Common myeloid progenitor, CD34-positive (primary cell): ENCODE results near the gene FANCC.
A peak's percentile ranks its signal among the peaks of the same experiment; 100 is the strongest.

ENCODE experiments used
- CTCF ChIA-PET: fragments of 350-600 bp; sonication (Branson Sonifier 250); formaldehyde crosslinking; loops from one replicate; lab custom pipeline; 2021; ENCODE audit warnings: antibody characterized with exemption; lab: Charles Lee
- POLR2A ChIA-PET: fragments of 350-600 bp; sonication (Branson Sonifier 250); formaldehyde crosslinking; loops from one replicate; lab custom pipeline; 2021; ENCODE audit warnings: antibody characterized with exemption; lab: Charles Lee
- DNase-seq, 3 donors: peaks; one replicate each; pipeline versions ENCODE4 v3.0.0 to v3.0.0-alpha.2; 2013
- H3K27ac ChIP-seq, 2 experiments: 1 replicate in 1 of 2; 2 replicates in 1 of 2; pipeline ENCODE4 v1.7.0; 2013; ENCODE audit warnings: inconsistent platforms in 2 of 2, low read length in 2 of 2, mild to moderate bottlenecking in 2 of 2, low read depth in 1 of 2, moderate library complexity in 1 of 2; ENCODE audit not compliant: severe bottlenecking in 2 of 2, insufficient read depth in 1 of 2, poor library complexity in 1 of 2
- H3K27me3 ChIP-seq, 5 experiments: replicated peaks in 2 of 5; 1 replicate in 3 of 5; 2 replicates in 2 of 5; pipeline versions ENCODE4 v1.6.1 to v1.7.0; 2013; ENCODE audit warnings: low read length in 4 of 5, mild to moderate bottlenecking in 2 of 5, moderate library complexity in 2 of 5, inconsistent platforms in 1 of 5; ENCODE audit not compliant: insufficient read depth in 5 of 5, control insufficient read depth in 4 of 5
- H3K36me3 ChIP-seq, 4 experiments: 1 replicate in 2 of 4; 2 replicates in 2 of 4; pipeline versions ENCODE4 v1.6.1 to v1.7.0; 2013; ENCODE audit warnings: low read length in 3 of 4, control low read depth in 1 of 4, mild to moderate bottlenecking in 1 of 4; ENCODE audit not compliant: control insufficient read depth in 4 of 4, insufficient read depth in 4 of 4
- H3K4me1 ChIP-seq, 4 experiments: 1 replicate in 3 of 4; 2 replicates in 1 of 4; pipeline versions ENCODE4 v1.6.1 to v1.7.1; 2013; ENCODE audit warnings: low read length in 3 of 4, mild to moderate bottlenecking in 3 of 4, control low read depth in 1 of 4, inconsistent platforms in 1 of 4, moderate library complexity in 1 of 4; ENCODE audit not compliant: control insufficient read depth in 4 of 4, insufficient read depth in 4 of 4; ENCODE audit errors: control extremely low read depth in 1 of 4
- H3K4me3 ChIP-seq, 7 experiments: 1 replicate in 4 of 7; 2 replicates in 3 of 7; pipeline versions ENCODE4 v1.5.1 to v1.7.0; 2013; ENCODE audit warnings: mild to moderate bottlenecking in 7 of 7, low read length in 6 of 7, moderate library complexity in 6 of 7, inconsistent platforms in 2 of 7, low read depth in 2 of 7, control low read depth in 1 of 7; ENCODE audit not compliant: insufficient read depth in 4 of 7, control insufficient read depth in 1 of 7; ENCODE audit errors: extremely low read depth in 1 of 7
- H3K9me3 ChIP-seq, 5 experiments: 1 replicate in 4 of 5; 2 replicates in 1 of 5; pipeline versions ENCODE4 v1.6.1 to v1.7.1; 2013; ENCODE audit warnings: low read length in 4 of 5, mild to moderate bottlenecking in 2 of 5, inconsistent platforms in 1 of 5, low read depth in 1 of 5, moderate library complexity in 1 of 5; ENCODE audit not compliant: control insufficient read depth in 4 of 5, insufficient read depth in 2 of 5; ENCODE audit errors: control extremely low read depth in 1 of 5
- WGBS: methylation state at CpG from one replicate; pipeline ENCODE4 v1.1.5; 2013; ENCODE audit not compliant: insufficient coverage; 5-methylcytosine and 5-hydroxymethylcytosine counted together

Gene FANCC

DNA sequence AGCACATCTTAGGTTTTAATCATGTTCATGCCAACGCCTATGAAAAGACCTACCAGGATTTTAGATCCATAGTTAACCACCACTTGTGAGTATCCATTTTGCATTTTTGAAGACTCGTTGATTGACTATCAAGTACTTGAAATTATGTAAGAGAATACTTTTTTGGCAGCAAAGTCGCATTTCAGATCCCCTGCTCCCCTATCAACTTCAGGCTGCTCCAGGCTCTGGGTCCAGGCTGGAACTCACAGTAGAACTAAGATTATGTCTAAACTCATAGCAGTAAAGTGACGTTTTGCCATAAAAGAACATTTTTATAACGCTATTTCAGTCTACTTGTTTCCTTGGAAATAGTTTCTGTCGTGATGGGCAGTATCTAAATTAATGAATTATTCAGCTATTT, 267.7 kb downstream of the FANCC start:
- Histone ChIP-seq H3K36me3 (peaks cover 0 to 5% (median 0%) of the 10 kb centered on the region in 4 experiments), H3K27ac (no peak overlapping the region), H3K4me3 (peak overlapping the region in 2 of 7 experiments; percentile 5 to 89), H3K4me1 (peaks cover 0 to 32% (median 7%) of the 10 kb centered on the region in 4 experiments), H3K27me3 (peaks cover 0 to 9% (median 4%) of the 10 kb centered on the region in 5 experiments), H3K9me3 (no peaks in the 10 kb centered on the region)
- CTCF ChIA-PET: interaction anchor here (0.7 to 1.2 kb wide), 2 partner anchors 10 to 82 kb away, joined by 3 read pairs; no protein-coding TSS in a partner anchor
- DNase-seq: no peak
- POLR2A ChIA-PET: no interaction called here
- 73% methylated on average over 3 of the region's 6 CpGs for WGBS
